Epithelial cell of esophagus (primary cell): ENCODE data around the gene DNAJA3.

Experiments
- DNase-seq: peaks from one replicate; pipeline ENCODE4 v3.0.0; 2010; ENCODE audit warnings: low read depth
- H3K4me3 ChIP-seq: 2 replicates; pipeline ENCODE4 v1.5.1; 2011; ENCODE audit warnings: mild to moderate bottlenecking, low read length, control low read depth
- TF ChIP-seq, protein P1 (sequence below): IDR thresholded peaks from 2 replicates; pipeline ENCODE4 v1.5.1; 2011; ENCODE audit warnings: low read depth, mild to moderate bottlenecking, low read length, control low read depth, inconsistent platforms; ENCODE audit not compliant: insufficient read depth; ENCODE audit errors: missing control alignments

The DNAJA3 gene

DNA sequence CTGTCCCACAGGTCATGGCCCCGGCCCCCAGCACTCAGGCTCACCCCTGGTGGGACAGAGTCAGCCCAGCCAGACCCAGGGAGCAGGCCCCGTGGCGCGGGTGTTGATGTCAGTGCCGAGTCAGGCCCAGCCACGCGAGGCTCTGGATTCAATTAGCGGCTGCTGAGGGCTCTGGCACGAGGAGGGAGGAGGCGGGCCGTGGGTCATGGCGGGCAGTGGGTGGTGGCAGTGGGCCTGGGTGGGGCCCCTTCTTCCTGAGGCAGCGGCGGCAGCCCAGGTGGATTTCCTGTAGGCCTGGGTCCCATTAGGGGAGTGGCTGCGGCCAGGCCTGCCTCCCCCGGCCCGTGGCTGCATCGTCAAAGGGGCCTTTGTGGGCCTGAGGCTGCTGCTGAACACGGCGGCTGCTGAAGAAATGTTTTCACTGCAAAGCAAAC, 41.1 kb upstream of the DNAJA3 start:
- TF ChIP-seq, protein P1, sequence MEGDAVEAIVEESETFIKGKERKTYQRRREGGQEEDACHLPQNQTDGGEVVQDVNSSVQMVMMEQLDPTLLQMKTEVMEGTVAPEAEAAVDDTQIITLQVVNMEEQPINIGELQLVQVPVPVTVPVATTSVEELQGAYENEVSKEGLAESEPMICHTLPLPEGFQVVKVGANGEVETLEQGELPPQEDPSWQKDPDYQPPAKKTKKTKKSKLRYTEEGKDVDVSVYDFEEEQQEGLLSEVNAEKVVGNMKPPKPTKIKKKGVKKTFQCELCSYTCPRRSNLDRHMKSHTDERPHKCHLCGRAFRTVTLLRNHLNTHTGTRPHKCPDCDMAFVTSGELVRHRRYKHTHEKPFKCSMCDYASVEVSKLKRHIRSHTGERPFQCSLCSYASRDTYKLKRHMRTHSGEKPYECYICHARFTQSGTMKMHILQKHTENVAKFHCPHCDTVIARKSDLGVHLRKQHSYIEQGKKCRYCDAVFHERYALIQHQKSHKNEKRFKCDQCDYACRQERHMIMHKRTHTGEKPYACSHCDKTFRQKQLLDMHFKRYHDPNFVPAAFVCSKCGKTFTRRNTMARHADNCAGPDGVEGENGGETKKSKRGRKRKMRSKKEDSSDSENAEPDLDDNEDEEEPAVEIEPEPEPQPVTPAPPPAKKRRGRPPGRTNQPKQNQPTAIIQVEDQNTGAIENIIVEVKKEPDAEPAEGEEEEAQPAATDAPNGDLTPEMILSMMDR, result no peak
- DNase-seq, result no peak

DNA sequence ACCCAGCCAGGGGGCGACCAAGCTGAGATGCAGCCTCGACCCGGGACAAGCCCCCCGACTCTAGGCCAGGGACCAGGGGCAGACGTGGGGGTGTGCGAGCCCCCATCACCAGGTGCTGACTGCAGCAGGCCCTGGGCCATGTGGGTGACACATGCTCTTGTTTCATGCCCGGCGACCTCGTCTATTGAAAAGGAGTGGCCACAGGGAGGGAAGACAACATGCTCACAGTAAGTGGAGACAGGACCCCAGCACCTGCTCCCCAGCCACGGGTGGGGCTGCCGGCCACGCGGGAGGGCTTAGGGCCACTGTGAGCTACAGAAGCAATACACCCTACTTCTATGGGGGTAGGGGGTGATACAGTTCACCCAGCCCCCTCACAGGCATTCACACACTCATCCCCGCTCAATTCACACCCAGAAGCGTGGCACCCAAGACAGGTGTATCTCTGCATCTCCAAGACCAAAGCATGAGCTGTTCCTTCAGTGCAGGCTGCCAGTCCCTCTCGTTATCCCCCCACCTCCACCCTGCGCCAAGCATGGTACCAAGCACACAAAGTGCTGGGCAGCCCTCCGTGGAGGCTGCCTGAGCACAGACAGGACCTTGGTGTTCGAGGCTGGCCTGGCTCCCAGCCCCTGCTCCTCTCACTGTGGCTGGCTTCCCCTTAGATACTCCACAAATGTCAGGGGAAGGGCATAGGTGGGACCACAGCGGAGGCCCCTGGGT, 40.4 kb upstream of the DNAJA3 start:
- TF ChIP-seq, protein P1, result no peak
- no peak overlapping the region for H3K4me3 ChIP-seq
- DNase-seq, result no peak

More for the DNA sequence above, 41.1 kb upstream of the DNAJA3 start:
- H3K4me3 ChIP-seq, result no peak overlapping the region

DNA sequence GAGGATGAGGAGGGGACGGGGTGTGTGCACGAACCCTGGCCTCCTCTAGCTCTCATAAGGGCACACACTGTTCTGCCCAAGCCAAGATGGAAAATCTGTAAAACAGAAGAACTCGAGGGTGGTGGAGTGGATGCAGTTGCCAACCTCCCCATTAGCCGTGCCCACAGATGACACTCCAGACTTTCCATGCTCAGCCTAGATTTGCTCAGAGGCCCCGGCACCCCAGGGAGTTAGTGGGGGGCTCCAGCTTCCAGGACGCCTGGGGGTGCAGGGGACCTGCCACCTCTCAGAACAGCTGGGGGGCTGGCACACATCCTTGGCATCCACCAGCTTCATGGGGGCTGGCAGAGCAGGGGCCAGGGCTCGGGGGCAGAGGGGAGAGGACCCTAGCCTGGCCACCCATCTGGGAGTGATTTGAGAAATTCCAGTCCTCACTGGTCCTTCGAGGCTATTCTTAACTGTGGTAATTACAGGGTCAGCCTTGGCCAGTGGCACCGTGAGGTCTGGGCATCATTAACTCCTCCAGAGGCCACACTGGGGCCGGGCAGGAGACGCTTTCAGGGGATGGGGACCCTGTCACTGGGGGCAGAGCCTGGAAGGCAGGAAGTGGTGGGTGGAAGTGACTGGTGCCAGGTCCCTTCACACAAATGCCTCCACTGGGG, 39.7 kb upstream of the DNAJA3 start:
- DNase-seq, result no peak
- TF ChIP-seq, protein P1, result no peak
- no peak overlapping the region for H3K4me3 ChIP-seq

DNA sequence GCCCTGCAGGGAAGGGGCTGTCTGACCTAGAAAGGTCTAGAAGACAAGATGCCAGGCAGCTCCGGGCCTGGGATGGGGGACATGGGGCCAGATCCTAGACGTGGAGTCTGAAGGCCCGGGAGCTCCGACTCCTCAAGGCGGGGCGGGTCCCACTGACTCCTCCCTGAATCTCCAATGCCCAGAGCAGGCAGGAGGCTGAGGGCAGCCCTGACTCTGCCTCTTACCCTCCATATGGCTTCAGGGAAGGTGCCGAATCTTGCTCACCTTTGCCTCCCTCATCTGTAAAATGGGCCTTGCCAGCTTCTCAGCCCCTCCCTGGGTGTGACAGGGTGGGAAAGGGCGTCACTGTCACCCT, 39.2 kb upstream of the DNAJA3 start:
- DNase-seq, result no peak
- TF ChIP-seq, protein P1, result no peak
- no peak overlapping the region for H3K4me3 ChIP-seq

DNA sequence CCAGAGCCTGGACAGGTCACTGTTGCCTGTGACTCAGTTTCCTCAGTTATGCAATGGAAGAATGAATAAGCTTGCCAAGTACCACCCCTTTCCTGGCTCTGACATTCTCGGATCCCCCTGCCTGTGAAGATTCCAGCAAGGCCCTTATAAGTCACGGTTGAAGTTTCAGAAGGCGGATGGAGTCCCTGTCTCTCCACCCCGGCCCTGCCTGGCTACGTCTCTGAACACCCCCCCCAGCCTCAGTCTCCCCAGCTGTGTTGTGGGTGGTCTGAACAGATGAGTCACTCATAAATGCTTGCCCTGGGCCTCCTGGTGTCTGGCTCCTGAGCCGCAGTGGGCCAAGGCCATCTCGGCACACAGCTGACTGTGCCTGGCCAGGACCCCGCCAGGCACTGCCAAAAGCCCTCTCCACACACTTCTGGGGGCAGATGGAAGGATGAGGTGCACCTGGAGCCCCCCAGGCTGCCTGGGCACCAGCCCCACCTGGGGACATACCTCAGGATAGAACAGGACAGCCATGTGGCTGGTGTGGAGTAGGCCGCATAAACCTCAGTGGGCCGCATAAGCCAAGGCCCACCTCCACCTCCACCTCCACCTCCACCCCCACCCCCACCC, 38.6 kb upstream of the DNAJA3 start:
- TF ChIP-seq, protein P1, result no peak
- DNase-seq, result no peak
- no peak overlapping the region for H3K4me3 ChIP-seq

DNA sequence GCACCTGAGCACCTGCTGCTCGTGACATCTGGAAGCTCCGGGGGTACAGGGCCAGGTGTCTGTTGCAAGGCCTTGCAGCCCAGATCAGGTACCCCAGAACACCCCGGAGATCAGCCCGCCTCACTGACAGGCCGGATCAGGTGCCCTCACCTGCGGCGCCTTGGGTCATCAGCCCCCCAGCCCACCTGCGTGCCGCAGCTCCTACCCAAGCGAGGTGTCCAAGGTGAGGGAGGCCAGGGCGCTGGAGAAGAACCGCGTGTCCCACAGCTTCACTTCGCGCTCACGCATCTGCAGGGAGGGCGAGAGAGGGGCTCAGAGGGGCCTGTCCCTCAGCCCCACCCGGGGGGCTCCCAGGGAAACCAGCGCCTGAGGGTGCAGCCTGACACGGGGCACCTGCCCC, 37.9 kb upstream of the DNAJA3 start:
- DNase-seq, result no peak
- H3K4me3 ChIP-seq, result no peak overlapping the region
- TF ChIP-seq, protein P1, result no peak
